HCT116 (cell line): ENCODE data around the gene RBM38. TPM values are rescaled to one million over a fixed set of nuclear protein-coding genes. Genes with fewer than 3 reads are reported as not detected.

Source experiments
- ATAC-seq: fragments of 200-7000 bp; cut with Tn5 transposase; 2 replicates; pipeline ENCODE4 v1.9.1; 2020; ENCODE audit warnings: mild to moderate bottlenecking, moderate library complexity
- BruUV-seq: library from RNA; stranded (reverse); fragments of 400-500 nt; replicated peaks from 2 replicates; lab custom pipeline; 2021; lab: Mats Ljungman, UMichigan
- CTCF ChIA-PET: fragments of 300-600 bp; sonication (Branson Sonifier 250); formaldehyde crosslinking; loops from one replicate; lab custom pipeline; 2021; ENCODE audit warnings: antibody characterized with exemption; lab: Charles Lee
- POLR2A ChIA-PET: fragments of 300-600, 350-600 bp; sonication (Branson Sonifier 250); formaldehyde crosslinking; loops from one replicate; lab custom pipeline; 2021; ENCODE audit warnings: antibody characterized with exemption; lab: Charles Lee
- RAD21 ChIA-PET, 2 experiments: fragments of 300-600 bp; sonication (Branson Sonifier 250); formaldehyde crosslinking; loops; one replicate each; lab custom pipeline; 2023; ENCODE audit warnings: low total read pairs in 2 of 2; ENCODE audit not compliant: uncharacterized antibody in 2 of 2, unreplicated experiment in 2 of 2, low non-redundant PET in 1 of 2; lab: Charles Lee
- DNase-seq: peaks from one replicate; pipeline ENCODE4 v3.0.0-alpha.2; 2010; ENCODE audit warnings: low read depth, low spot score
- H2AFZ ChIP-seq: fragments of 200-600 bp; shearing (Covaris generic), sonication (generic); 2 replicates; pipeline ENCODE4 v1.6.1; 2017; ENCODE audit warnings: low read depth, mixed run types, mixed read lengths, antibody characterized with exemption, low read length; ENCODE audit not compliant: poor library complexity, severe bottlenecking
- H3K27ac ChIP-seq: 2 replicates; pipeline ENCODE4 v1.5.1; 2012; ENCODE audit warnings: low read depth, low read length
- H3K27me3 ChIP-seq: fragments of 200-600 bp; sonication (generic); 2 replicates; pipeline ENCODE4 v1.6.1; 2016; ENCODE audit warnings: mixed run types, low read length, mixed read lengths; ENCODE audit not compliant: insufficient read depth
- H3K36me3 ChIP-seq, 2 experiments: fragments of 200-500 bp in 1 of 2; fragments of 200-600 bp in 1 of 2; sonication (Bioruptor generic) in 1 of 2; sonication (generic) in 1 of 2; 2 replicates each; pipeline versions ENCODE4 v1.5.1 to v1.6.1; 2014 to 2016; ENCODE audit warnings: low read length in 2 of 2, inconsistent platforms in 1 of 2, mixed read lengths in 1 of 2, mixed run types in 1 of 2; ENCODE audit not compliant: insufficient read depth in 2 of 2, control insufficient read depth in 1 of 2
- H3K4me1 ChIP-seq, 2 experiments: fragments of 200-600 bp in 1 of 2; sonication (generic) in 1 of 2; 2 replicates each; pipeline versions ENCODE4 v1.5.1 to v1.6.1; 2012 to 2017; ENCODE audit warnings: low read length in 2 of 2, inconsistent platforms in 1 of 2, mild to moderate bottlenecking in 1 of 2, mixed read lengths in 1 of 2, mixed run types in 1 of 2, moderate library complexity in 1 of 2; ENCODE audit not compliant: insufficient read depth in 2 of 2, control insufficient read depth in 1 of 2
- H3K4me2 ChIP-seq: fragments of 200-600 bp; sonication (generic); 2 replicates; pipeline ENCODE4 v1.6.1; 2017; ENCODE audit warnings: mixed run types, low read length, mixed read lengths
- H3K4me3 ChIP-seq, 2 experiments: fragments of 200-600 bp in 1 of 2; sonication (generic) in 1 of 2; replicated peaks in 1 of 2; 2 replicates each; pipeline ENCODE4 v1.5.1; 2011 to 2016; ENCODE audit warnings: low read length in 2 of 2, control low read depth in 1 of 2, low read depth in 1 of 2, mild to moderate bottlenecking in 1 of 2, mixed read lengths in 1 of 2, mixed run types in 1 of 2
- H3K79me2 ChIP-seq: fragments of 200-600 bp; sonication (generic); 2 replicates; pipeline ENCODE4 v1.6.1; 2017; ENCODE audit warnings: mild to moderate bottlenecking, mixed run types, low read length, moderate library complexity, mixed read lengths; ENCODE audit not compliant: insufficient read depth
- H3K9ac ChIP-seq: fragments of 200-600 bp; sonication (generic); 2 replicates; pipeline ENCODE4 v1.6.1; 2016; ENCODE audit warnings: low read length, mixed read lengths
- H3K9me2 ChIP-seq: fragments of 200-600 bp; sonication (generic), shearing (Covaris generic); 2 replicates; pipeline ENCODE4 v1.6.1; 2017; ENCODE audit warnings: mixed run types, mild to moderate bottlenecking, moderate library complexity; ENCODE audit not compliant: insufficient read depth
- H3K9me3 ChIP-seq, 2 experiments: fragments of 200-500 bp in 1 of 2; fragments of 200-600 bp in 1 of 2; sonication (Bioruptor generic) in 1 of 2; sonication (generic) in 1 of 2; 2 replicates each; pipeline ENCODE4 v1.6.1; 2014 to 2017; ENCODE audit warnings: low read length in 2 of 2, mixed read lengths in 2 of 2, inconsistent platforms in 1 of 2, low read depth in 1 of 2, mild to moderate bottlenecking in 1 of 2, mixed run types in 1 of 2, moderate library complexity in 1 of 2; ENCODE audit not compliant: control insufficient read depth in 1 of 2, insufficient read depth in 1 of 2
- H4K20me1 ChIP-seq: fragments of 200-600 bp; sonication (generic), shearing (Covaris generic); 2 replicates; pipeline ENCODE4 v1.6.1; 2017; ENCODE audit warnings: mixed run types, mild to moderate bottlenecking, moderate library complexity; ENCODE audit not compliant: insufficient read depth
- ELF1 ChIP-seq: IDR thresholded peaks from 2 replicates; pipeline ENCODE4 v1.6.1; 2012; ENCODE audit warnings: low read depth, borderline replicate concordance
- EZH2 ChIP-seq: fragments of 200-600 bp; sonication (generic); IDR thresholded peaks from 2 replicates; pipeline ENCODE4 v1.6.1; 2017; ENCODE audit warnings: antibody characterized with exemption, mixed run types
- EZH2phosphoT487 ChIP-seq: fragments of 200-600 bp; IDR thresholded peaks from 2 replicates; pipeline ENCODE4 v1.6.1; 2018; ENCODE audit warnings: antibody characterized with exemption, borderline replicate concordance
- JUND ChIP-seq: IDR thresholded peaks from 2 replicates; pipeline ENCODE4 v1.6.1; 2012
- SP1 ChIP-seq: IDR thresholded peaks from 2 replicates; pipeline ENCODE4 v1.6.1; 2012; ENCODE audit warnings: low read depth
- YY1 ChIP-seq: IDR thresholded peaks from 2 replicates; pipeline ENCODE4 v1.6.1; 2011; ENCODE audit warnings: low read length, low read depth, moderate library complexity, mild to moderate bottlenecking; ENCODE audit not compliant: insufficient replicate concordance; ENCODE audit errors: extremely low read depth
- ZNF274 ChIP-seq: fragments of 200-500 bp; sonication (Bioruptor generic); IDR thresholded peaks from 2 replicates; pipeline ENCODE4 v1.6.1; 2014; ENCODE audit warnings: mild to moderate bottlenecking, low read depth, low read length, inconsistent platforms
- intact Hi-C: fragments of 100-400 bp; cut with micrococcal nuclease; formaldehyde crosslinking; loops from 2 replicates; pipeline ENCODE4 v1.10.0; 2022
- total RNA-seq: library from RNA; stranded (reverse); gene quantifications from one replicate; pipeline ENCODE4 v1.2.1, GENCODE V29; 2021; ENCODE audit not compliant: unreplicated experiment
- TF ChIP-seq, protein P1 (sequence below): IDR thresholded peaks from 2 replicates; pipeline ENCODE4 v1.6.1; 2011; ENCODE audit warnings: mild to moderate bottlenecking, low read length, moderate library complexity; ENCODE audit not compliant: insufficient replicate concordance; ENCODE audit errors: extremely low read depth
- TF ChIP-seq, protein P2 (sequence below): IDR thresholded peaks from 2 replicates; pipeline ENCODE4 v1.6.1; 2012
- TF ChIP-seq, protein P3 (sequence below): IDR thresholded peaks from 2 replicates; pipeline ENCODE4 v1.6.1; 2012; ENCODE audit warnings: low read depth

RBM38 gene
- total RNA-seq, 1 experiment from 2014 or later = 36.2 TPM

DNA sequence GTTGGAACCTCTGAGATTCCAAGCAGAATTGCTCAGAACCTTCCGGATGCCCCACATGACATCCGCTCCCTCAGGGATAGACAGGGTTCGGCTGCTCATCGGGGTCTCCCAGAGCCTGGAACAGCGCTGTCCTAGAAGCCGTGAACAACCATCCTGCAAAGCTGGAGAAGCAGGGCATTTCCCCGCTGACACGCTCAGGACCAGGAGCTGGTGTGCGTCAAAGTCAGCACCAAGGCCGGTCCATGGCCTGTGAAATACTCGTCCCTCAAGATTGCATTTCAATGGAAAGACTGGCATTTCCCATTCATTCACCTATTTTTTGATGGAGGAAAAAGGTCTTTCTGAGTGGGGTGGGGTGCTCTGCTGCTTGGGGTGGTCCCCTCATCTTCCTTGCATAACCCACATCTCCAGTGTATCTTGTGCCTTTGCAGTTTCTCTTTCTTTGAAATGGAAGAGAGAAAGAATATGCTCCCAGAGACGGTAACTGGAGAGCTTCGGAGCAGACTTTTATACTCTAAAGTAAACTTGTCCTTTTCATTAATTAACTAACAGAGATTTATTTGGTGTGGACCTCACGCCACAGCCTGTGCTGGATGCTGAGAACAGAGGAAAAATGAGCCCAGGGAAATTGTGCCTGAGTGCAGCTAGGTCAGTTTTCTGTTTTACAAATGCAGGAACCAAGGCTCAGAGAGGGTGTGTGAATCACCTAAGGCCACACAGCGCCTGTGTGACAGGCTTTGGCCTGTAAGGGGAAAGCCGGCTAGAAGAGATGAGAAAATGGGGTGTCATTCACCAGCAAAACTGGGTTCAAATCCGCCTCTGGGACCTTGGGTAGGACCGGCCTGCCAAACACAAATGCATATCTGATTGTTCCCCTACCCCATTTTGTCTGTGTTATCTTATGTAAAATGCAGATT lies 52.4 kb downstream of the RBM38 start:
- H3K27ac ChIP-seq = no peak overlapping the region
- no peak overlapping the region for H3K4me2 ChIP-seq
- POLR2A ChIA-PET = no interaction called here
- H3K9me3 ChIP-seq = peaks cover 0 to 8% of the 10 kb centered on the region in 2 experiments; a peak in 1 of 4 replicates
- H3K4me3 ChIP-seq = no peak overlapping the region
- H3K27me3 ChIP-seq = 0 out of 2 replicates have a peak, but pooled peaks cover 5% of the 10 kb centered on the region
- DNase-seq (no peak), ATAC-seq (no peak)
- H3K79me2 ChIP-seq = no peaks in the 10 kb centered on the region
- H3K9me2 ChIP-seq = no peaks in the 10 kb centered on the region
- CTCF ChIA-PET = no interaction called here
- no peaks in the 10 kb centered on the region for H4K20me1 ChIP-seq
- H3K4me1 ChIP-seq = peaks cover 10 to 18% of the 10 kb centered on the region in 2 experiments; a peak in 3 of 4 replicates
- no peak overlapping the region for H3K9ac ChIP-seq
- no peak overlapping the region for H2AFZ ChIP-seq
- RAD21 ChIA-PET = no interaction called here
- no TSS peak for BruUV-seq
- TF ChIP-seq YY1 (no peak), SP1 (no peak), ELF1 (no peak), EZH2 (no peak), EZH2phosphoT487 (no peak), ZNF274 (no peak), JUND (no peak)
- TF ChIP-seq, protein P1, sequence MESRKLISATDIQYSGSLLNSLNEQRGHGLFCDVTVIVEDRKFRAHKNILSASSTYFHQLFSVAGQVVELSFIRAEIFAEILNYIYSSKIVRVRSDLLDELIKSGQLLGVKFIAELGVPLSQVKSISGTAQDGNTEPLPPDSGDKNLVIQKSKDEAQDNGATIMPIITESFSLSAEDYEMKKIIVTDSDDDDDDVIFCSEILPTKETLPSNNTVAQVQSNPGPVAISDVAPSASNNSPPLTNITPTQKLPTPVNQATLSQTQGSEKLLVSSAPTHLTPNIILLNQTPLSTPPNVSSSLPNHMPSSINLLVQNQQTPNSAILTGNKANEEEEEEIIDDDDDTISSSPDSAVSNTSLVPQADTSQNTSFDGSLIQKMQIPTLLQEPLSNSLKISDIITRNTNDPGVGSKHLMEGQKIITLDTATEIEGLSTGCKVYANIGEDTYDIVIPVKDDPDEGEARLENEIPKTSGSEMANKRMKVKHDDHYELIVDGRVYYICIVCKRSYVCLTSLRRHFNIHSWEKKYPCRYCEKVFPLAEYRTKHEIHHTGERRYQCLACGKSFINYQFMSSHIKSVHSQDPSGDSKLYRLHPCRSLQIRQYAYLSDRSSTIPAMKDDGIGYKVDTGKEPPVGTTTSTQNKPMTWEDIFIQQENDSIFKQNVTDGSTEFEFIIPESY = no peak
- TF ChIP-seq, protein P2, sequence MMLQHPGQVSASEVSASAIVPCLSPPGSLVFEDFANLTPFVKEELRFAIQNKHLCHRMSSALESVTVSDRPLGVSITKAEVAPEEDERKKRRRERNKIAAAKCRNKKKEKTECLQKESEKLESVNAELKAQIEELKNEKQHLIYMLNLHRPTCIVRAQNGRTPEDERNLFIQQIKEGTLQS = no peak
- TF ChIP-seq, protein P3, sequence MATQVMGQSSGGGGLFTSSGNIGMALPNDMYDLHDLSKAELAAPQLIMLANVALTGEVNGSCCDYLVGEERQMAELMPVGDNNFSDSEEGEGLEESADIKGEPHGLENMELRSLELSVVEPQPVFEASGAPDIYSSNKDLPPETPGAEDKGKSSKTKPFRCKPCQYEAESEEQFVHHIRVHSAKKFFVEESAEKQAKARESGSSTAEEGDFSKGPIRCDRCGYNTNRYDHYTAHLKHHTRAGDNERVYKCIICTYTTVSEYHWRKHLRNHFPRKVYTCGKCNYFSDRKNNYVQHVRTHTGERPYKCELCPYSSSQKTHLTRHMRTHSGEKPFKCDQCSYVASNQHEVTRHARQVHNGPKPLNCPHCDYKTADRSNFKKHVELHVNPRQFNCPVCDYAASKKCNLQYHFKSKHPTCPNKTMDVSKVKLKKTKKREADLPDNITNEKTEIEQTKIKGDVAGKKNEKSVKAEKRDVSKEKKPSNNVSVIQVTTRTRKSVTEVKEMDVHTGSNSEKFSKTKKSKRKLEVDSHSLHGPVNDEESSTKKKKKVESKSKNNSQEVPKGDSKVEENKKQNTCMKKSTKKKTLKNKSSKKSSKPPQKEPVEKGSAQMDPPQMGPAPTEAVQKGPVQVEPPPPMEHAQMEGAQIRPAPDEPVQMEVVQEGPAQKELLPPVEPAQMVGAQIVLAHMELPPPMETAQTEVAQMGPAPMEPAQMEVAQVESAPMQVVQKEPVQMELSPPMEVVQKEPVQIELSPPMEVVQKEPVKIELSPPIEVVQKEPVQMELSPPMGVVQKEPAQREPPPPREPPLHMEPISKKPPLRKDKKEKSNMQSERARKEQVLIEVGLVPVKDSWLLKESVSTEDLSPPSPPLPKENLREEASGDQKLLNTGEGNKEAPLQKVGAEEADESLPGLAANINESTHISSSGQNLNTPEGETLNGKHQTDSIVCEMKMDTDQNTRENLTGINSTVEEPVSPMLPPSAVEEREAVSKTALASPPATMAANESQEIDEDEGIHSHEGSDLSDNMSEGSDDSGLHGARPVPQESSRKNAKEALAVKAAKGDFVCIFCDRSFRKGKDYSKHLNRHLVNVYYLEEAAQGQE = no peak
- intact Hi-C loops = no loop called here
- H3K36me3 ChIP-seq = no peaks in the 10 kb centered on the region
